ENCODE measurements around the gene DAPP1. TPM values are rescaled to one million over a fixed set of nuclear protein-coding genes. Genes with fewer than 3 reads are reported as not detected.

The DAPP1 gene
- total and polyA plus RNA-seq, 2 donors (not counting 3 experiments of a cell fraction or from before 2014, with no cell fraction given), result not detected

DNA sequence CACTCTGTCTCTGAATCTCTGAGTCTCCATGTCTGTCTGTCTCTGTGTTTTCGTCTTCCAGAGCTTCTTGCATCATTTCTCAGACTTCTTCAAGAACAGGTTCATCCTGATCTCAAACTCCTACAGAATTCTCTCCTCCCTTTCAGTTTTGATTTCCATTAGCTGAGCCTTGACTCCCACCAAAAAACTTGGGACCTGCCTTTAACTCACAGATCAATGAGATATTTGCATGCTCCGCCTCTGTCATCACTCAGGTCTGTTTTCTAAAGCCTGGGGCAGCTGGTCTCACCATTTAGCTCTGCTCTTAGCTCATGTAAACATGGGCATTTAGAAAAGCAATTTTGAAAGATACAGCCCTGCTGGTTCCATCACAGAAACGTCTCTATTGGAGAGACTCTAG is 8.6 kb downstream of the DAPP1 start:
- intact Hi-C loops (cut with micrococcal nuclease), result no loop called here

More for the DNA sequence above, 8.6 kb downstream of the DAPP1 start:
- FAIRE-seq (no peak), DNase-seq (ENCODE audit: low read depth, low spot score) (no peak)
- Histone ChIP-seq H3K4me1 (ENCODE audit: control insufficient read depth, extremely low read depth, insufficient read depth, low read length) (no peaks in the 10 kb centered on the region), H2AFZ (ENCODE audit: low read depth, low read length) (no peak overlapping the region), H3K9me1 (replicated peaks; ENCODE audit: control insufficient read depth, extremely low read depth, insufficient read depth, low read length) (no peaks in the 10 kb centered on the region), H3K79me2 (ENCODE audit: control insufficient read depth, insufficient read depth, low read length) (no peaks in the 10 kb centered on the region), H3K36me3 (ENCODE audit: control insufficient read depth in 2 of 2, extremely low read depth in 1 of 2, insufficient read depth in 2 of 2, low read length in 2 of 2) (no peaks in the 10 kb centered on the region), H3K27me3 (ENCODE audit: control insufficient read depth in 2 of 2, insufficient read depth in 2 of 2, low read length in 2 of 2) (no peaks in the 10 kb centered on the region), H3K4me3 (replicated peaks in 1 of 3; ENCODE audit: insufficient read depth in 1 of 3, low read depth in 1 of 3, low read length in 3 of 3) (no peak overlapping the region), H3K9ac (replicated peaks; ENCODE audit: extremely low read depth, insufficient read depth, low read length) (no peak overlapping the region), H3K4me2 (ENCODE audit: insufficient read depth, low read length) (no peak overlapping the region), H4K20me1 (replicated peaks; ENCODE audit: control insufficient read depth, extremely low read depth, insufficient read depth, low read length) (no peaks in the 10 kb centered on the region), H3K9me3 (replicated peaks; ENCODE audit: control insufficient read depth, insufficient read depth, low read length) (no peaks in the 10 kb centered on the region), H3K27ac (ENCODE audit: insufficient read depth, low read depth, low read length) (no peak overlapping the region)
- dilution Hi-C loops (cut with MboI; ENCODE audit: extremely low pct_ligation_motif_present, low sequenced_read_pairs), result no loop called here
- ChIA-PET CTCF (no interaction called here), POLR2A (no interaction called here)
- TF ChIP-seq POLR2AphosphoS5 (IDR thresholded peaks at IDR 0.05; ENCODE audit: insufficient read depth, low read depth, low read length) (no peak), JUN (IDR thresholded peaks at IDR 0.05; ENCODE audit: borderline replicate concordance, insufficient read depth, insufficient read length, low read depth) (no peak), EZH2 (IDR thresholded peaks at IDR 0.05; ENCODE audit: borderline replicate concordance, low read depth, low read length, severe bottlenecking) (no peak), POLR2A (IDR thresholded peaks at IDR 0.05; ENCODE audit: low read depth, low read length) (no peak), MYC (IDR thresholded peaks at IDR 0.05; ENCODE audit: low read depth, low read length) (no peak), GATA2 (IDR thresholded peaks at IDR 0.05; ENCODE audit: insufficient read depth, insufficient read length, low read depth, low read length) (no peak), FOS (IDR thresholded peaks at IDR 0.05; ENCODE audit: borderline replicate concordance, insufficient read depth, low read length) (no peak)
- TF ChIP-seq, protein P1, sequence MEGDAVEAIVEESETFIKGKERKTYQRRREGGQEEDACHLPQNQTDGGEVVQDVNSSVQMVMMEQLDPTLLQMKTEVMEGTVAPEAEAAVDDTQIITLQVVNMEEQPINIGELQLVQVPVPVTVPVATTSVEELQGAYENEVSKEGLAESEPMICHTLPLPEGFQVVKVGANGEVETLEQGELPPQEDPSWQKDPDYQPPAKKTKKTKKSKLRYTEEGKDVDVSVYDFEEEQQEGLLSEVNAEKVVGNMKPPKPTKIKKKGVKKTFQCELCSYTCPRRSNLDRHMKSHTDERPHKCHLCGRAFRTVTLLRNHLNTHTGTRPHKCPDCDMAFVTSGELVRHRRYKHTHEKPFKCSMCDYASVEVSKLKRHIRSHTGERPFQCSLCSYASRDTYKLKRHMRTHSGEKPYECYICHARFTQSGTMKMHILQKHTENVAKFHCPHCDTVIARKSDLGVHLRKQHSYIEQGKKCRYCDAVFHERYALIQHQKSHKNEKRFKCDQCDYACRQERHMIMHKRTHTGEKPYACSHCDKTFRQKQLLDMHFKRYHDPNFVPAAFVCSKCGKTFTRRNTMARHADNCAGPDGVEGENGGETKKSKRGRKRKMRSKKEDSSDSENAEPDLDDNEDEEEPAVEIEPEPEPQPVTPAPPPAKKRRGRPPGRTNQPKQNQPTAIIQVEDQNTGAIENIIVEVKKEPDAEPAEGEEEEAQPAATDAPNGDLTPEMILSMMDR (IDR thresholded peaks at IDR 0.05; ENCODE audit: extremely low read depth in 1 of 2, insufficient read depth in 1 of 2, low read depth in 1 of 2, low read length in 2 of 2), result no peak
- TF ChIP-seq, protein P2, sequence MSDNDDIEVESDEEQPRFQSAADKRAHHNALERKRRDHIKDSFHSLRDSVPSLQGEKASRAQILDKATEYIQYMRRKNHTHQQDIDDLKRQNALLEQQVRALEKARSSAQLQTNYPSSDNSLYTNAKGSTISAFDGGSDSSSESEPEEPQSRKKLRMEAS (IDR thresholded peaks at IDR 0.05; ENCODE audit: insufficient read depth, insufficient read length), result no peak
- BruUV-seq (replicated peaks), result no TSS peak
